ENCODE measurements around the gene CISD3.
A peak's percentile ranks its signal among the peaks of the same experiment; 100 is the strongest.

The CISD3 gene

DNA sequence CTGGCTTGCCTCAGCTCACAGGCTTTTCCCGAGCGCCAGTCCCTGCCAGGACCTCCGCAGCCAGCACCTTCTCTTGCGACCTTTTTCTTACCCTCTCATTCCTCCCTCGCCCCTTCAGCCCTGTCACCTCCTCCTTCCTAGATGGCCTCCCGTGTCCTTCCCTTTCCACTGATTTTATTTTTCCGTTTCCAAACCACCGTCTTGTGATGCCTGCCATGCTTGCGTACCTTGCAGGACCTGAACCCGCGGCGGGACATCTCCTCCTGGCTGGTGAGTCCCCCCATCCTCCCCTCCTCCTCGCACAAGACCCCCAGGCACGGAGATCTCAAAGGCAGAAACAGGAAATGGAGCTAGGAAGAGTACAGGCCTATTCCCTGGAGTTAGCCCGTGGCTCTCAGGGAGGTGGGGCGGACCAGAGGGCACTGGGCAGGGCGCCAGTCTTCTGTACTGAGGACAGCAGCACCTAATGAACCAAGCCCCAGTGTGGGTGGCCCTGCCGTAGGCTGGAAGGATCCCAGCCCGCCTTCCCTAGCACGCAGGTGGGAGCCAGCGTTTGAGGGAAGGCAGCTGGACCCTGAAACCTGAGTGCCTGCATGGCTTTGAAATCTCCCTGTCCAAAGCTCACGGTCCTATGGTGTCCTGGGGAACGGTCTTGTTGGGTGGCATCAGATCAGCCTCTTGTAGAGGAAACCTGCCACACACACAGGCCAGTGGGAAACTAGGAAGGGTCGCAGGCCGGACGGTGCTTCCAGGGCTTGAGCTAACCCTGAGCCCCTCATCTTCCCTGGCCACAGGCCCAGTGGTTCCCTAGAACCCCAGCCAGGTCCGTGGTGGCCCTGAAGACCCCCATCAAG lies 612 bp downstream of the CISD3 start:
- DNase-seq, result peak in 1 of 2 experiments; percentile 61

- DNase-seq, result peak in 1 of 2 experiments; percentile 45
These were observed 1.6 kb downstream of the CISD3 start for GRCh38 chr17:38731526-38732294.

DNA sequence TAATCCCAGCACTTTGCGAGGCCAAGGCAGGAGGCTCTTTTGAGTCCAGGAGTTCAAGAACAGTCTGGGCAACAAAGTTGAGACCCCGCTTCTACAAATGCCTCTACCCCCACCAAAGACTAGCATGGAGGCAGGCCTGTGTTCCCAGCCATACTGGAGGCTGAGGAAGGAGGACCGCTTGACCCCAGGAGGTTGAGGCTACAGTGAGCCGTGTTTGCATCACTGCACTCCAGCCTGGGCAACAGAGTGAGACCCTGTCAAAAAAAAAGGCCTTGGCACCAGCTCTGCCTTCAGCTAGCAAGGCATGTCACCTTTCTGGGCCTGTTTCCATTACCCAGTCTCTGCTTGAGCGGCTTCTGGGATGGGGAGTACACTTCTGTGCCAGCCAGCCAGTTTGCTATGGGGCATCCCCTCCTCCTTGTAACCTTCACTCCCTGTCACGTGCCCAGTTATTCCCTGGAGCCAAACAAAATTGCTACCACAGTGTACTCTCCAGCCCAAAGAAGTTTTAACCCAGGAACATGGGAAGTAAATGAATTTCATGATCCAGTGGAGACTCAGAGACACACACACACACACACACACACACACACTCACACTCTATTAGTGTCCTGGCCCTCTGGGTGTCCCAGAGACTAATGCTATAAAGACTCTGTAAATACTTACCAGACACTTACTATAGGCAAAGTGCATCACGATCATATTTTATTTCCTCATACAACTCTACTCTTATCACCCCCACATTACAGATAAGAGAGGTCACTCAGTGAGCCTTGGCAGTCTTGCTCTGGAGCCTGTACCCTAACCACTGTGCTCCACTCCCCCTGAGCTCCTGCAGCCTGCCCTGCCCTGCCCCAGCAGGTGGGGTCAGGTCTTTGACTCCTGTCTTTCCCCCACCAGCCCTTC lies 2.5 kb downstream of the CISD3 start:
- peak in 1 of 2 experiments; percentile 51 for DNase-seq

GRCh38 chr17:38733282-38733981 lies 3.3 kb downstream of the CISD3 start:
- DNase-seq, result no peak

GRCh38 chr17:38733982-38734973 lies 4.1 kb downstream of the CISD3 start:
- DNase-seq, result peak in 1 of 2 experiments; percentile 18

DNA sequence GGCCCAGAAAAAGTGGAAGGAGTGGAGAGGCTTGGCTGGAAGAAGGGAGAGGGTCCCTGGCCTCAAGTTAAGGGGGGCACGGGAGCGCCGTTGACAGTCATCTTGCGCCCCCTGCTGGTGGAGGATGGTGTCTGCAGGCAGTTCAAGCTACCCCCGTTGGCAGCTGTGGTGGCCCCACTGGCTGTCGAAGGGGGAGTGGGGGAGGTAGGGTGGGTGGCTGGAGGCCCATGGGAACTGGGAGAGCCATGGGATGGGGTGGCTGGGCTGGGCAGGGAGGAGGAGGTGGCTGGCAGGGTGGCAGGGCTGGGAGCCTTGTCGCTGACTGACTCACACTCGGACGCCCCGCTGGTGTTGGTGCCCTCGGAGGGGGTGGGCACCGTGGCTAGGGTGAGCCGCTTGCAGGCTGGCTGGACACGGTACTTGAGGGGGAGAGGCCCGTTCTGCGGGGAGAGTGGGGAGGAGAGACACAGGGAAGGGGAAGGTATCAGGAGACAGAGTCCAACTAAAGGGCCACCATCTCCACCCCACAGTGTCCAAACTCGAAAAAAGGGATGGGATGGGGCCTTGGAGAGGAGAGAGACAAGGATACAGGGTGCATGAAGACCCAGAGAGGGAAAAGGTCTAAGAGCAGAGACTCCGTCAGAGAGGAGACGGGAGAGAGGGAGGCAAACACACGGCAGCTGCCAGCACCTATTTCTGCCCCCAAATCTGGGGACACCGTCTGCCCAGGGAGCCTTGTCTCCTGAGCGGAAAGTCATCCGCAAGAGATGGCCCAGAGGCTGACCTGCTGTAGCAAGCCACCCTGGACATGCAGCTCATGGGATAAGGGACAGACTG lies 5.2 kb downstream of the CISD3 start:
- DNase-seq, result peak; percentile 39 to 49

GRCh38 chr17:38738007-38738662 lies 8.0 kb downstream of the CISD3 start:
- no peak for DNase-seq

GRCh38 chr17:38738686-38739085 lies 8.5 kb downstream of the CISD3 start:
- DNase-seq, result no peak

DNA sequence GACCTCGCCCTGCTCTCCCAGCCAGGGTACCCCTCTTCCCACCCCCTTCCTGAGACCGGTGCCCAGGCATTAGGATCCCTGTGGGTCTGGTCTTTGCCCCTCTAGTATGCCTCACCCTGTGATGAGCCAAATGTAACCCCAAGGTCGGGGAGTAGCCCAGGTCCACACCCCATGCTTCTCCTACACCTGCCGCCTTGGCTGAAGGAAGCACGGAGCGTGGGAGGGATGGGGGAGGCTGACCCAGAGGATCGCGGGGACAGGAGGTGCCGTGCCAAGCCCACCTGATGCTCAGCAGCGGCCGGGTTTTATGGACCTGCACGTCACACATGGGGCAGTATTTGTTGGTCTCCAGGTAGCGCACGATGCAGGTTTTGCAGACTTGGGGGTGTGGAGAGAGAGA lies 9.2 kb downstream of the CISD3 start:
- no peak for DNase-seq

DNA sequence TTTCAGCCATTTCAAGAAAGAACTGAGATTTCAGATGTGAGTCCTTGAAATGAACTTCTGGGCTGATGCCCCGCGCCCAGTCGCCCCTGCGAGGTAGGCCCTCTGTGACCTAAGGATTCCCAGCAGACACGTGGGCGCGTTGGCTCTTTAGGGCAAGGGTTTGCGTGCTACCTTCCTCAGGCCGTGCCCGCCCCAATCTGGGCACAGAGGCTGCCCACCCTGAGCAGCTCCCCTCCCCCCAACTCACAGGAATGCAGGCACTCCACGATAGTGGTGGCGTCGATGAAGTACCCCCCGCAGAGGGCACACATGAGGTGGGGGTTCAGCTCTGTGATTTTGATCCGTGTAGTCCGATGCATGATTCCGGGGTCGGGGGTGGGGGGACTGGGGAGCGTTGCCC lies 9.9 kb downstream of the CISD3 start:
- no peak for DNase-seq

- no peak for DNase-seq
These were observed 10.7 kb downstream of the CISD3 start for GRCh38 chr17:38740806-38741205.

DNA sequence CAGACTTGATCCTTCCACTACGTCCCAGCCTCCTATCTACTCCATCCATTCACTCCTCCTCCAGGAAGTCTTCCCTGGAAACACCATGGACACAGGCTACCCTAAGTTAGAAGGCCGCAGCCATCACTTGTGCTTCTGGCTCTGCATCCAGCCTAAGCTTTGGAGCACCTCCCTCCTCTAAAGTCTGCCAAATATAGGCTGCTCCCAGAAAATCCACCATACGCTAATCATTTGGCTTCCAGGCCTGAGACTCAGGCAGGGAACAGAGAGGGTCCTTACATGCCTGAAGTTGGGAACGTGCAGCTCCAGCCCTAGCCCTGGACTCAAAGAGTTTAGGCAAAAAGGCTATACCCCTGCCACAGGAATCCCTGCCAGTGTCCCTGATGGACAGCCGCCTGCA lies 11.3 kb downstream of the CISD3 start:
- no peak for DNase-seq

DNA sequence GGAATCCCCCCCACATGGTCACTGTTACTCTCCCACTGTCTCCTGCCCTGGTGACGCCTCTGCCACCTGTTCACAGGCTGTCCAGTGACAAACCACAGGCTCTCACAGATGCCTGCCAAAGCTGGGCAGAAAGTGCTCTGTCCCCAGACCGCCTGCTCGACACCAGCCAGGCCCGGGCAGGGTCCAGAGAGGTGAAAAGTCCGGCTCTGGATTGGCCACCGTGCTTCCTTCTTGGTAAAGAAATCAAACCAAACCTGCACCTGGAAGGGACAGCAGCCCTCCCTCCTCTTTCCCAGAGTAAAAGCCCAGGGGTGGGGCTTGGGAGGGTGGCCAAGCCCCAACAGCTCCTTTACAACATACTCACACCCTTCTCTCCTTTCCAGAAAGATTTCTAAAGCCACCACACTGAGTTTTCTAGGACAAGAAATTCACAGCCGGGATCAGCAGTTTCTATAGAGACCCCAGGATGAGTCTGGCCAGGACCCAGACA lies 11.8 kb downstream of the CISD3 start:
- DNase-seq, result no peak

DNA sequence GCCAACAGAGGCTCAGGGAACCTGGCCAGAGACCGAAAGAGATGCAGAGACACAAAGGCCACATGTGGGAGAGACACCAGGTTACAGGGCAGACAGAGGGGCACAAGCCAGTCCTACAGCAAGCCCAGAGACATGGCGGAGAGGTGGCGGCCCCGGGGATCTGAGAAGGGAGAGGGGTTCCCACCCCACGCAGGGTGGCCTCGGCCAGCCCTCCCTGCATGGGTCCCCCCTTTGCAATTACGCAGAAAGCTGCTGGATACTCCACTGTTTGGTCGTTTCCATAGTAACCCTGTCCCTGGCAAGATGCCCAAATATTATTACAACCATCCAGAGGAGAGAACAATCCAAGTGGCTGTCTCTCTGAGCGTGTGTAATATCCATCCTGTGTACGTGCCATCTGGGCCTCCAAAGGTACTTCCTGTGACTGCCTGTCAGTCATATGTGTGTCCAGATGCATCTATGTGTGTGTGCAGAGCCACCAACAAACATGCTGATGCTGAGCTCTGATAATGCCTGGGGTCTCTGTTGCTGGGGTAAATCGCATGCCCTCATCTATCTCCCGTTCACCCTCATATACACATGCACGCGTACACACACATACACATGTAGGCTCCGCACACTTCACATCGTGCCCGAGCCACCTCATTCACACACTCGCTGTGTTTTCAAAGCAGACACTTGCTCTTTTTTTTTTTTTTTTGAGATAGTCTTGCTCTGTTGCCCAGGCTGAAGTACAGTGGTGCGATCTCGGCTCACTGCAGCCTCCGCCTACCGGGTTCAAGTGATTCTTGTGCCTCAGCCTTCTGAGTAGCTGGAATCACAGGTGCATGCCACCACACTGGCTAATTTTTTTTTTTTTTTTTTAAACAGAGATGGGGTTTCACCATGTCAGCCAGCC lies 12.5 kb downstream of the CISD3 start:
- peak; percentile 91 for DNase-seq

DNA sequence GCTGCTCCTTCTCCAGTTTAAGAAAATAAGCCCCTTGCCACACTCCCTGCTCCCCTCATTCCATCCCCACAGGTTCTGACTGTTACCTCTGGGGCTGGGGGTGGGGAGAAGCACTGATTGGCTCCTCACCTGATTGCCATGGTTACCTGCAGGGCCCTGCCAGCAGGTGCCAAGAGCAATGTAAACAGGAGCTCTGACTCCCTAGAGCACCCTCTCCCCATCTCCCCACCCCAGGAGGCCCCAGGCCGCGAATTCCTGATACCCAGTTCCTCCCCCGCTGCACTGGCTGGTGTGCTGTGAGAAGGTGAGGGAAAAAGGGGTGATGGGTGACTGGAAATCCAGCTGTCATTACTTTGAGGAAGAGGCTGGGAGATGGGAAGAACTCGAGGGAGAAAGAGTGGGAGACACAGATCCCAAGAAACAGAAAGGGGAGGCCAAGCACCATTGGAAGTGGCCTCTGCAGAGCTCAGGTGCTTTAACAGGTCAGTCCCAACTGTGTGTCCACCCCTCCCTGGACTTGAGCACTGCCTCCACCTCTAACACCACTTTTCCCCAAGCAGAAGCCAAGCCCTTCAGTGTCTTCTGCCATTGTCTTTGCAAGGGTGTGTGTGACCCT lies 13.5 kb downstream of the CISD3 start:
- no peak for DNase-seq

DNA sequence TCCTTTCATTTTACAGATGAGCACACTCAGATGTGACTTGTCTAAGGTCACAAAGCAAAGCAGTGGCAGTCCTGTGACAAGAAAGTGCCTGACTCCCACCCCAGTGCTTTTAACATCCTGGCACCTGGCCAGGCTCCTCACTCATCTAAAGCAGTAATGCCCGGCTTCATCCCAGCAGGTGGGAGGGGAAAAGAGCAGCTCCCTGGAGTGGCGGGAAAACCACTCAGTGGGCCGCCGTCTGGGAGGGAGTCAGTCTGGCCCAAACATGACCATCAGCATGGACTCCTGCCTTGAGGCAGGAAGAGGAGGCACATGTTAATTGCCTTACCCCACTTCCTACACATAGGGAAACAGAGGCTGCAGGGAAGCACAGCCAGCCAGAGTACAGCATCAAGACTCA lies 15.4 kb downstream of the CISD3 start:
- DNase-seq, result peak in 1 of 2 experiments; percentile 15

DNA sequence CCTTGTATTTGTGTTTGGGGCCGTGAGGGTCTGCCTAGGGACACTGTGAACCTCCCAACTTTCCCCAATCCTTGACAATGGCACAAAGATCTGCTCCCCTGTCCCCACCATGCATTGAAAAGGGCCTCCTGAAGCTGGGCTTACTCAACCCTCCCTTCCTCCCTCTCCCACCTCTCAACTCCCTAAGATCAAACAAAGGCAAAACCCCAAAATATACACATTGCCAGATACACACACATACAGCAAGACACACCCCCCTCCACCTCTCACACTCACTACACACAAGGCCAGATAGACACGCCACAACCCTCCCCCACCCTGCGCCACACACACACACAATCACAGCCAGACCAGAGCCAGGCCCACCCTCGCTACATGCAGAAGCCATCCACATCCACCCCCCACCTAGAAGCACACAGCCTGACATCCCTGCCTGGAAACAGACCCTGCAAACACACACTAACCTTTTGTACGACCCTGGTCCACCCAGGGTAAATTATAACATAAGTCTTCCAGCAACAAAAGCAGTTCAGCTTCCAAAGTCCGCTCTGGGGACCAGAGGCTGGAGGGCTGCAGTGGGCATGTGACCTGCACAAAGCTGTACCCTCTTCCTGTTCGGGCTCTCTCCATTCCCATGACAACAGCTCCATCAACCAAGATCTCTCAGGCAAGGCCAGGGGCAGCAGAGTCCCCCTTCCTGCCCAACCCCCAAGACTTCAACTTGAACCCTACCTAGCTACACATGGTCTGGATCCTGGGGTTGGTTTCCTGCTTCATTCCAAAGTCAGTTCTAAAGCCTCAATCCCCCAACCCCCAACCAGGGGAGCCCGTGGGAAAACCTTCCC lies 16.1 kb downstream of the CISD3 start:
- DNase-seq, result no peak

Measured in NCI-H446 (cell line).